HepG2 (cell line): Measurements from ENCODE around the gene TFCP2L1. TPM values are rescaled to one million over a fixed set of nuclear protein-coding genes. Genes with fewer than 3 reads are reported as not detected.
A peak's percentile ranks its signal among the peaks of the same experiment; 100 is the strongest.

ENCODE experiments used
- ATAC-seq: fragments of 200-7000 bp; cut with Tn5 transposase; 3 replicates; pipeline ENCODE4 v1.9.1; 2020; ENCODE audit warnings: mild to moderate bottlenecking, moderate library complexity
- BruUV-seq: library from RNA; stranded (reverse); fragments of 400-500 nt; replicated peaks from 2 replicates; lab custom pipeline; 2021; lab: Mats Ljungman, UMichigan
- CTCF ChIA-PET: fragments of 300-600 bp; formaldehyde crosslinking; extraction: SDS; loops from one replicate; lab custom pipeline; 2021; ENCODE audit warnings: low total read pairs, inconsistent platforms, low intra/inter-chr PET ratio; lab: Yijun Ruan, JAX
- POLR2A ChIA-PET: fragments of 350-600 bp; sonication (Branson Sonifier 250); formaldehyde crosslinking; loops from one replicate; lab custom pipeline; 2020; ENCODE audit warnings: antibody characterized with exemption, inconsistent platforms; lab: Yijun Ruan, JAX
- DNase-seq: peaks from one replicate; pipeline ENCODE4 v3.0.0-alpha.2; 2015; ENCODE audit warnings: low spot score
- FAIRE-seq: peaks from 3 replicates; lab custom pipeline; 2011; peaks lifted over from hg19 to GRCh38; lab: Jason Lieb, UNC
- H2AFZ ChIP-seq: one replicate; pipeline ENCODE4 v1.6.1; 2011; ENCODE audit warnings: low read length, inconsistent platforms
- H3K27ac ChIP-seq: fragments of 300-600 bp; 3 replicates; pipeline ENCODE4 v1.8.0; 2011; ENCODE audit warnings: mixed run types, mild to moderate bottlenecking, mixed read lengths, low read length, inconsistent platforms; ENCODE audit not compliant: insufficient read depth; ENCODE audit errors: extremely low read length
- H3K27me3 ChIP-seq, 2 experiments: fragments of 200-600 bp in 1 of 2; 2 replicates in 1 of 2; 3 replicates in 1 of 2; pipeline versions ENCODE4 v1.6.0 to v1.8.0; 2011; ENCODE audit warnings: low read length in 2 of 2, mild to moderate bottlenecking in 2 of 2, moderate library complexity in 2 of 2, inconsistent platforms in 1 of 2; ENCODE audit not compliant: insufficient read depth in 2 of 2, control insufficient read depth in 1 of 2
- H3K36me3 ChIP-seq, 2 experiments: fragments of 200-600 bp in 1 of 2; replicated peaks in 1 of 2; 2 replicates in 1 of 2; 3 replicates in 1 of 2; pipeline versions ENCODE4 v1.5.1 to v1.8.0; 2011; ENCODE audit warnings: low read length in 2 of 2, inconsistent platforms in 1 of 2; ENCODE audit not compliant: insufficient read depth in 2 of 2, control insufficient read depth in 1 of 2
- H3K4me1 ChIP-seq: 2 replicates; pipeline ENCODE4 v1.5.1; 2012; ENCODE audit warnings: low read length, inconsistent platforms; ENCODE audit not compliant: insufficient read depth
- H3K4me2 ChIP-seq: 2 replicates; pipeline ENCODE4 v1.6.0; 2011; ENCODE audit warnings: low read depth, low read length, inconsistent platforms
- H3K4me3 ChIP-seq, 3 experiments: fragments of 200-600 bp in 1 of 3; sonication (generic), shearing (Covaris generic) in 1 of 3; replicated peaks in 1 of 3; 2 replicates each; pipeline ENCODE4 v1.5.1; 2011 to 2016; ENCODE audit warnings: low read length in 3 of 3, inconsistent platforms in 2 of 3, low read depth in 2 of 3, mild to moderate bottlenecking in 2 of 3, control low read depth in 1 of 3, mixed read lengths in 1 of 3; ENCODE audit not compliant: insufficient read depth in 1 of 3
- H3K79me2 ChIP-seq: one replicate; pipeline ENCODE4 v1.6.1; 2011; ENCODE audit warnings: low read length, inconsistent platforms; ENCODE audit not compliant: insufficient read depth
- H3K9ac ChIP-seq: 2 replicates; pipeline ENCODE4 v1.6.0; 2011; ENCODE audit warnings: mild to moderate bottlenecking, low read depth, low read length, inconsistent platforms; ENCODE audit not compliant: insufficient read depth
- H3K9me3 ChIP-seq: 2 replicates; pipeline ENCODE4 v1.5.1; 2012; ENCODE audit warnings: mild to moderate bottlenecking, low read length
- H4K20me1 ChIP-seq: 2 replicates; pipeline ENCODE4 v1.6.0; 2011; ENCODE audit warnings: inconsistent platforms, mild to moderate bottlenecking, low read length, moderate library complexity; ENCODE audit not compliant: insufficient read depth
- DZIP1 ChIP-seq: sonication (generic); formaldehyde crosslinking; IDR thresholded peaks from 2 replicates; pipeline ENCODE4 v1.5.0; 2020; ENCODE audit warnings: mild to moderate bottlenecking, missing genetic modification reagents
- GATAD1 ChIP-seq: IDR thresholded peaks from 2 replicates; pipeline ENCODE4 v1.6.1; 2016; ENCODE audit warnings: missing genetic modification reagents, missing compliant biosample characterization
- THAP9 ChIP-seq: sonication (generic); formaldehyde crosslinking; IDR thresholded peaks from 2 replicates; pipeline ENCODE4; 2020; ENCODE audit warnings: missing genetic modification reagents, mild to moderate bottlenecking, borderline replicate concordance
- ZFP36 ChIP-seq: fragments of 150-350 bp; IDR thresholded peaks from 2 replicates; pipeline ENCODE4 v1.6.1; 2018; ENCODE audit warnings: borderline replicate concordance, low read length, low read depth; ENCODE audit not compliant: partially characterized antibody
- ZNF251 ChIP-seq: sonication (generic); formaldehyde crosslinking; IDR thresholded peaks from 2 replicates; pipeline ENCODE4 v1.9.0; 2021; ENCODE audit warnings: mild to moderate bottlenecking, missing genetic modification reagents
- ZNF253 ChIP-seq: sonication (generic); formaldehyde crosslinking; IDR thresholded peaks from 2 replicates; pipeline ENCODE4 v1.8.0; 2022; ENCODE audit warnings: mild to moderate bottlenecking, missing genetic modification reagents, borderline replicate concordance
- ZNF567 ChIP-seq: sonication (generic); formaldehyde crosslinking; IDR thresholded peaks from 2 replicates; pipeline ENCODE4 v1.8.1; 2023; ENCODE audit warnings: mild to moderate bottlenecking, missing genetic modification reagents, borderline replicate concordance
- WGBS: methylation state at CpG from one replicate; pipeline ENCODE4 v1.1.6; 2017; ENCODE audit warnings: low lambda C conversion rate; 5-methylcytosine and 5-hydroxymethylcytosine counted together
- in situ Hi-C: cut with HindIII; loops from 2 replicates; pipeline ENCODE4 v1.10.0; 2017; ENCODE audit warnings: low pct_unique_long_range_greater_than_20kb; ENCODE audit not compliant: extremely low pct_ligation_motif_present
- intact Hi-C: fragments of 100-400 bp; cut with micrococcal nuclease; formaldehyde crosslinking; loops from one replicate; pipeline ENCODE4 v1.10.0; 2022; ENCODE audit not compliant: unreplicated experiment
- polyA plus RNA-seq, 8 experiments: library from polyadenylated mRNA; depleted of rRNA in 3 of 8; stranded (reverse) in 7 of 8; unstranded in 1 of 8; fragments of >200 nt; fragmentation: Illumina TruSeq in 4 of 8; extraction: Trizol in 4 of 8; gene quantifications; 2 replicates each; pipeline versions ENCODE4 v1.2.1 to v1.2.3, GENCODE V29; 2011 to 2016; ENCODE audit warnings: low read depth in 4 of 8, missing spikeins in 1 of 8, mixed read lengths in 1 of 8; ENCODE audit not compliant: insufficient read depth in 1 of 8
- total RNA-seq, 5 experiments: library from RNA; depleted of rRNA; stranded (reverse); fragments of >200 nt; fragmentation: Illumina TruSeq; extraction: Trizol; gene quantifications; 2 replicates each; pipeline ENCODE4 v1.2.3, GENCODE V29; 2016; ENCODE audit warnings: low read depth in 1 of 5

Gene TFCP2L1
- total and polyA plus RNA-seq, 2 of the 13 experiments (the other 11 are each of a cell fraction or from before 2014, with no cell fraction given), result under 0.01 TPM; not detected in 1

GRCh38 chr2:121285926-121286325 is 924 bp upstream of the TFCP2L1 start:
- Histone ChIP-seq H4K20me1 (no peaks in the 10 kb centered on the region), H3K9ac (no peak overlapping the region), H3K4me3 (no peak overlapping the region), H3K4me2 (no peak overlapping the region), H3K4me1 (peaks cover 33% of the 10 kb centered on the region), H2AFZ (no peak overlapping the region), H3K27me3 (peaks cover 20 to 87% of the 10 kb centered on the region in 2 experiments), H3K79me2 (no peaks in the 10 kb centered on the region), H3K9me3 (no peaks in the 10 kb centered on the region), H3K36me3 (no peaks in the 10 kb centered on the region), H3K27ac (no peak overlapping the region)
- in situ Hi-C loops, result no loop called here
- no TSS peak for BruUV-seq
- DNase-seq (no peak), FAIRE-seq (no peak), ATAC-seq (no peak)
- whole genome bisulfite sequencing, result 62% methylated on average over 3 of the region's 3 CpGs
- intact Hi-C loops, result no loop called here
- CTCF ChIA-PET, result no interaction called here
- POLR2A ChIA-PET, result no interaction called here
- peak; percentile 83 for TF ChIP-seq ZFP36
- no peak for TF ChIP-seq ZNF251 (CRISPR knock-in tag)

GRCh38 chr2:121283670-121284462 is 1.1 kb downstream of the TFCP2L1 start:
- Histone ChIP-seq H3K27me3 (peaks cover 21 to 91% of the 10 kb centered on the region in 2 experiments), H4K20me1 (no peaks in the 10 kb centered on the region), H3K4me2 (peak overlapping the region; percentile 50; the same call in 1 of the 2 replicates), H3K36me3 (no peaks in the 10 kb centered on the region), H3K9ac (no peak overlapping the region), H3K4me1 (peaks cover 43% of the 10 kb centered on the region), H2AFZ (no peak overlapping the region), H3K9me3 (no peaks in the 10 kb centered on the region), H3K4me3 (peak overlapping the region in 1 of 3 experiments; percentile 55; a peak in 1 of 6 replicates), H3K79me2 (no peaks in the 10 kb centered on the region), H3K27ac (no peak overlapping the region)
- ATAC-seq (no peak), FAIRE-seq (peak; percentile 23), DNase-seq (no peak)
- ChIA-PET CTCF (interaction anchor here (1.0 kb wide), 1 partner anchor 11 kb away, joined by 3 read pairs; no protein-coding TSS in a partner anchor), POLR2A (no interaction called here)
- intact Hi-C loops (no loop called here), in situ Hi-C loops (no loop called here)
- WGBS, result 16% methylated on average over 12 of the region's 12 CpGs
- no TSS peak for BruUV-seq
- TF ChIP-seq DZIP1 (CRISPR knock-in tag) (no peak), THAP9 (CRISPR knock-in tag) (no peak), GATAD1 (no peak), ZNF253 (CRISPR knock-in tag) (no peak), ZNF567 (CRISPR knock-in tag) (no peak)
